Neural cell (in vitro differentiated cells): ENCODE data around the gene SCN1A. TPM values are rescaled to one million over a fixed set of nuclear protein-coding genes. Genes with fewer than 3 reads are reported as not detected.

ENCODE experiments used
- H2AFZ ChIP-seq: fragments of 200-600, 300-800 bp; sonication (generic), shearing (Covaris generic); 2 replicates; pipeline ENCODE4 v1.6.0; 2014; ENCODE audit warnings: low read depth, mild to moderate bottlenecking, antibody characterized with exemption, low read length, moderate library complexity
- H3F3A ChIP-seq: fragments of 200-600 bp; shearing (Covaris generic); 2 replicates; pipeline ENCODE4 v1.6.1; 2016; ENCODE audit warnings: mild to moderate bottlenecking, moderate library complexity, mixed read lengths, antibody characterized with exemption, low read length; ENCODE audit not compliant: insufficient read depth, poor library complexity, severe bottlenecking
- H3K27ac ChIP-seq: fragments of 200-600, 300-800 bp; sonication (generic), shearing (Covaris generic); 2 replicates; pipeline ENCODE4 v1.5.1; 2014; ENCODE audit warnings: mild to moderate bottlenecking, low read length, moderate library complexity
- H3K27me3 ChIP-seq: fragments of 300-800, 200-600 bp; sonication (generic), shearing (Covaris generic); 2 replicates; pipeline ENCODE4 v1.6.0; 2014; ENCODE audit warnings: mild to moderate bottlenecking, low read depth, low read length, moderate library complexity; ENCODE audit not compliant: insufficient read depth
- H3K36me3 ChIP-seq: fragments of 300-800, 200-600 bp; sonication (generic), shearing (Covaris generic); 2 replicates; pipeline ENCODE4 v1.5.1; 2014; ENCODE audit warnings: mild to moderate bottlenecking, antibody characterized with exemption, low read length, moderate library complexity; ENCODE audit not compliant: insufficient read depth
- H3K4me2 ChIP-seq: fragments of 300-800, 200-600 bp; sonication (generic), shearing (Covaris generic); 2 replicates; pipeline ENCODE4 v1.6.0; 2014; ENCODE audit warnings: mild to moderate bottlenecking, low read length
- H3K4me3 ChIP-seq: fragments of 300-800, 200-600 bp; sonication (generic), shearing (Covaris generic); 2 replicates; pipeline ENCODE4 v1.5.1; 2014; ENCODE audit warnings: mild to moderate bottlenecking, low read length, moderate library complexity
- H3K79me2 ChIP-seq: fragments of 200-600 bp; shearing (Covaris generic); replicated peaks from 2 replicates; pipeline ENCODE4 v1.6.0; 2014; ENCODE audit warnings: mild to moderate bottlenecking, low read length, moderate library complexity; ENCODE audit not compliant: insufficient read depth
- H3K9ac ChIP-seq: fragments of 300-800, 200-600 bp; sonication (generic), shearing (Covaris generic); 2 replicates; pipeline ENCODE4 v1.6.1; 2016; ENCODE audit warnings: mild to moderate bottlenecking, low read length, mixed read lengths
- H3K9me2 ChIP-seq: fragments of 200-600 bp; shearing (Covaris generic); 2 replicates; pipeline ENCODE4 v1.6.1; 2016; ENCODE audit warnings: mild to moderate bottlenecking, low read length, mixed read lengths; ENCODE audit not compliant: insufficient read depth
- H3K9me3 ChIP-seq: fragments of 200-600, 300-800 bp; sonication (generic), shearing (Covaris generic); 2 replicates; pipeline ENCODE4 v1.6.1; 2016; ENCODE audit warnings: mild to moderate bottlenecking, mixed run types, low read length, moderate library complexity, mixed read lengths
- H4K20me1 ChIP-seq: fragments of 200-600 bp; shearing (Covaris generic); 2 replicates; pipeline ENCODE4 v1.6.1; 2016; ENCODE audit warnings: mild to moderate bottlenecking, mixed run types; ENCODE audit not compliant: insufficient read depth
- CTCF ChIP-seq: fragments of 450-650 bp; IDR thresholded peaks from 2 replicates; pipeline ENCODE4 v1.5.1; 2014; ENCODE audit warnings: antibody characterized with exemption, mild to moderate bottlenecking, moderate library complexity; ENCODE audit not compliant: poor library complexity, severe bottlenecking
- EP300 ChIP-seq: fragments of 450-650 bp; conservative IDR thresholded peaks from 2 replicates; pipeline ENCODE4 v1.6.1; 2014; ENCODE audit warnings: antibody characterized with exemption, mild to moderate bottlenecking, moderate library complexity; ENCODE audit not compliant: poor library complexity, severe bottlenecking
- EZH2 ChIP-seq: fragments of 200-600, 300-800 bp; shearing (Covaris generic), sonication (generic); IDR thresholded peaks from 2 replicates; pipeline ENCODE4 v1.6.1; 2014; ENCODE audit warnings: antibody characterized with exemption, low read length, borderline replicate concordance, mild to moderate bottlenecking; ENCODE audit not compliant: insufficient read depth, poor library complexity, severe bottlenecking
- MXI1 ChIP-seq: fragments of 450-650 bp; conservative IDR thresholded peaks from 2 replicates; pipeline ENCODE4 v1.6.1; 2014; ENCODE audit warnings: antibody characterized with exemption, mild to moderate bottlenecking; ENCODE audit not compliant: poor library complexity, severe bottlenecking
- POLR2AphosphoS5 ChIP-seq: IDR thresholded peaks from 2 replicates; pipeline ENCODE4 v1.6.1; 2012
- RAD21 ChIP-seq: fragments of 450-650 bp; conservative IDR thresholded peaks from 2 replicates; pipeline ENCODE4 v1.6.1; 2014; ENCODE audit warnings: antibody characterized with exemption, mild to moderate bottlenecking, moderate library complexity
- SMC3 ChIP-seq: fragments of 450-650 bp; conservative IDR thresholded peaks from 2 replicates; pipeline ENCODE4 v1.6.1; 2014; ENCODE audit warnings: antibody characterized with exemption, mild to moderate bottlenecking, moderate library complexity; ENCODE audit not compliant: poor library complexity
- TAF1 ChIP-seq: IDR thresholded peaks from 2 replicates; pipeline ENCODE4 v1.6.1; 2012; ENCODE audit warnings: low read depth
- polyA plus RNA-seq: library from polyadenylated mRNA; depleted of rRNA; stranded (reverse); fragments of >200 nt; gene quantifications from 2 replicates; pipeline ENCODE4 v1.2.3, GENCODE V29; 2014
- TF ChIP-seq, protein P1 (sequence below): IDR thresholded peaks from 2 replicates; pipeline ENCODE4 v1.6.1; 2012; ENCODE audit warnings: borderline replicate concordance

SCN1A gene
- polyA plus RNA-seq, 1 donor from 2014 or later: 1.0 TPM

- H4K20me1 ChIP-seq: no peaks in the 10 kb centered on the region
- H2AFZ ChIP-seq: no peak overlapping the region
- no peaks in the 10 kb centered on the region for H3K27me3 ChIP-seq
- no peaks in the 10 kb centered on the region for H3K36me3 ChIP-seq
- no peak overlapping the region for H3K4me3 ChIP-seq
- no peak overlapping the region for H3K4me2 ChIP-seq
- no peaks in the 10 kb centered on the region for H3K79me2 ChIP-seq
- TF ChIP-seq CTCF (no peak), TAF1 (no peak), RAD21 (no peak), MXI1 (no peak), POLR2AphosphoS5 (no peak), EZH2 (no peak), SMC3 (no peak), EP300 (no peak)
- TF ChIP-seq, protein P1, sequence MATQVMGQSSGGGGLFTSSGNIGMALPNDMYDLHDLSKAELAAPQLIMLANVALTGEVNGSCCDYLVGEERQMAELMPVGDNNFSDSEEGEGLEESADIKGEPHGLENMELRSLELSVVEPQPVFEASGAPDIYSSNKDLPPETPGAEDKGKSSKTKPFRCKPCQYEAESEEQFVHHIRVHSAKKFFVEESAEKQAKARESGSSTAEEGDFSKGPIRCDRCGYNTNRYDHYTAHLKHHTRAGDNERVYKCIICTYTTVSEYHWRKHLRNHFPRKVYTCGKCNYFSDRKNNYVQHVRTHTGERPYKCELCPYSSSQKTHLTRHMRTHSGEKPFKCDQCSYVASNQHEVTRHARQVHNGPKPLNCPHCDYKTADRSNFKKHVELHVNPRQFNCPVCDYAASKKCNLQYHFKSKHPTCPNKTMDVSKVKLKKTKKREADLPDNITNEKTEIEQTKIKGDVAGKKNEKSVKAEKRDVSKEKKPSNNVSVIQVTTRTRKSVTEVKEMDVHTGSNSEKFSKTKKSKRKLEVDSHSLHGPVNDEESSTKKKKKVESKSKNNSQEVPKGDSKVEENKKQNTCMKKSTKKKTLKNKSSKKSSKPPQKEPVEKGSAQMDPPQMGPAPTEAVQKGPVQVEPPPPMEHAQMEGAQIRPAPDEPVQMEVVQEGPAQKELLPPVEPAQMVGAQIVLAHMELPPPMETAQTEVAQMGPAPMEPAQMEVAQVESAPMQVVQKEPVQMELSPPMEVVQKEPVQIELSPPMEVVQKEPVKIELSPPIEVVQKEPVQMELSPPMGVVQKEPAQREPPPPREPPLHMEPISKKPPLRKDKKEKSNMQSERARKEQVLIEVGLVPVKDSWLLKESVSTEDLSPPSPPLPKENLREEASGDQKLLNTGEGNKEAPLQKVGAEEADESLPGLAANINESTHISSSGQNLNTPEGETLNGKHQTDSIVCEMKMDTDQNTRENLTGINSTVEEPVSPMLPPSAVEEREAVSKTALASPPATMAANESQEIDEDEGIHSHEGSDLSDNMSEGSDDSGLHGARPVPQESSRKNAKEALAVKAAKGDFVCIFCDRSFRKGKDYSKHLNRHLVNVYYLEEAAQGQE: no peak
- no peak overlapping the region for H3K9ac ChIP-seq
- H3K27ac ChIP-seq: no peak overlapping the region
- no peaks in the 10 kb centered on the region for H3K9me2 ChIP-seq
- H3K9me3 ChIP-seq: no peaks in the 10 kb centered on the region
- no peaks in the 10 kb centered on the region for H3F3A ChIP-seq
Measured at GRCh38 chr2:166067229-166067628, 60.6 kb downstream of the SCN1A start.

DNA sequence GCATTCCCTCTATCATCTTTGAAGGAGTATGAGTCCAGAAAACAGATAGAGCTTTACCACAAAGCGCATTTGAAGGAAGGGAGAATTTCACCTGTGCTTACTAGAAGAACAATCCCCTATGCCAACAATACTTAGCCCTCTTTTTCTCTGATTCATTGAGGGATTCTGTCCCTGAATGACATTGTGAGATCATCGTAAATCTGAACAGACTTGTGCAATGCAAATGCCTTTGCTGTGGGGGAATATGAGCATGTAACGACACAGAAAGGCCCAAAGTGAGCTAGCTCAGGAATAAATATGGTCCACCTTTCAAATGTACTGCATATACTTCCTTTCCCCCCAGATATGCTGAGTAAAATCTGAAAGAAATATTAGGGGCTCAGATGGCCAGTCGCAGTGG, 67.6 kb downstream of the SCN1A start:
- H3K9me2 ChIP-seq: no peaks in the 10 kb centered on the region
- no peak overlapping the region for H3K4me3 ChIP-seq
- TF ChIP-seq CTCF: no peak
- TF ChIP-seq TAF1: no peak
- no peak for TF ChIP-seq MXI1
- no peak for TF ChIP-seq EZH2
- TF ChIP-seq POLR2AphosphoS5: no peak
- no peak for TF ChIP-seq EP300
- TF ChIP-seq SMC3: no peak
- no peak overlapping the region for H3K27ac ChIP-seq
- H3K9me3 ChIP-seq: no peaks in the 10 kb centered on the region
- H4K20me1 ChIP-seq: no peaks in the 10 kb centered on the region
- H3K9ac ChIP-seq: no peak overlapping the region
- H3K79me2 ChIP-seq: no peaks in the 10 kb centered on the region
- no peak overlapping the region for H3K4me2 ChIP-seq
- H3F3A ChIP-seq: no peaks in the 10 kb centered on the region
- H3K27me3 ChIP-seq: no peaks in the 10 kb centered on the region
- no peak overlapping the region for H2AFZ ChIP-seq
- no peaks in the 10 kb centered on the region for H3K36me3 ChIP-seq
